Skeletal muscle satellite cell (primary cell): ENCODE data around the gene COL4A6.

Source experiments
- H3K27me3 ChIP-seq: 2 replicates; pipeline ENCODE4 v1.7.0; 2013; ENCODE audit warnings: low read length; ENCODE audit not compliant: control insufficient read depth, insufficient read depth
- H3K36me3 ChIP-seq: 2 replicates; pipeline ENCODE4 v1.7.0; 2013; ENCODE audit warnings: mild to moderate bottlenecking, control low read depth, low read length; ENCODE audit not compliant: insufficient read depth
- H3K4me1 ChIP-seq: 2 replicates; pipeline ENCODE4 v1.7.0; 2013; ENCODE audit warnings: low read length; ENCODE audit not compliant: control insufficient read depth, insufficient read depth
- H3K4me2 ChIP-seq: 2 replicates; pipeline ENCODE4 v1.7.0; 2013; ENCODE audit warnings: mild to moderate bottlenecking, low read length
- H3K4me3 ChIP-seq: 2 replicates; pipeline ENCODE4 v1.7.0; 2013; ENCODE audit warnings: low read length
- H3K9ac ChIP-seq: 2 replicates; pipeline ENCODE4 v1.7.0; 2013; ENCODE audit warnings: mild to moderate bottlenecking, low read depth, low read length, moderate library complexity
- H3K9me3 ChIP-seq: replicated peaks from 2 replicates; pipeline ENCODE4 v1.7.0; 2013; ENCODE audit warnings: mild to moderate bottlenecking, control low read depth, low read length

COL4A6 gene

GRCh38 chrX:108439961-108440696 lies 1.9 kb upstream of the COL4A6 start:
- Histone ChIP-seq H3K4me2 (peak overlapping the region; percentile 88), H3K4me1 (no peaks in the 10 kb centered on the region), H3K9ac (peak overlapping the region; percentile 81), H3K4me3 (peak overlapping the region; percentile 69), H3K36me3 (no peaks in the 10 kb centered on the region), H3K27me3 (peaks cover 27% of the 10 kb centered on the region), H3K9me3 (no peaks in the 10 kb centered on the region)

- Histone ChIP-seq H3K4me2 (peak within 1 kb of the TSS; percentile 88), H3K9ac (peak within 1 kb of the TSS; percentile 81), H3K4me3 (peak within 1 kb of the TSS; percentile 69)
Observed at GRCh38 chrX:108439426-108439942, 1.3 kb upstream of the COL4A6 start, which contains the start of gene COL4A5. Gene COL4A5, plus strand, starts transcription at chrX:108439838. Its CDS starts 288 bp downstream, at chrX:108440126.

GRCh38 chrX:108437349-108438109 lies 693 bp downstream of the COL4A6 start:
- no peaks in the 10 kb centered on the region for H3K9me3 ChIP-seq
- H3K9ac ChIP-seq, result no peak overlapping the region
- H3K4me3 ChIP-seq, result peak overlapping the region; percentile 55
- peak overlapping the region; percentile 69 for H3K4me2 ChIP-seq
- H3K36me3 ChIP-seq, result no peaks in the 10 kb centered on the region
- H3K27me3 ChIP-seq, result peaks cover 29% of the 10 kb centered on the region
- no peaks in the 10 kb centered on the region for H3K4me1 ChIP-seq

More at GRCh38 chrX:108439426-108439942, 1.3 kb upstream of the COL4A6 start, which contains the start of gene COL4A5:
- Histone ChIP-seq H3K9me3 (no peaks in the 10 kb centered on the region), H3K27me3 (peaks cover 29% of the 10 kb centered on the region), H3K4me1 (no peaks in the 10 kb centered on the region), H3K36me3 (no peaks in the 10 kb centered on the region)

GRCh38 chrX:108435261-108435660 lies 3.0 kb downstream of the COL4A6 start:
- H3K9me3 ChIP-seq, result no peaks in the 10 kb centered on the region
- H3K4me3 ChIP-seq, result no peak overlapping the region
- no peak overlapping the region for H3K4me2 ChIP-seq
- peaks cover 32% of the 10 kb centered on the region for H3K27me3 ChIP-seq
- H3K36me3 ChIP-seq, result no peaks in the 10 kb centered on the region
- no peaks in the 10 kb centered on the region for H3K4me1 ChIP-seq
- no peak overlapping the region for H3K9ac ChIP-seq

- no peak overlapping the region for H3K4me3 ChIP-seq
- H3K4me2 ChIP-seq, result no peak overlapping the region
- H3K36me3 ChIP-seq, result no peaks in the 10 kb centered on the region
- peaks cover 24% of the 10 kb centered on the region for H3K27me3 ChIP-seq
- no peaks in the 10 kb centered on the region for H3K9me3 ChIP-seq
- no peaks in the 10 kb centered on the region for H3K4me1 ChIP-seq
- no peak overlapping the region for H3K9ac ChIP-seq
Observed at GRCh38 chrX:108426262-108426661, 12.0 kb downstream of the COL4A6 start.

GRCh38 chrX:108420481-108420880 lies 17.7 kb downstream of the COL4A6 start:
- H3K9ac ChIP-seq, result no peak overlapping the region
- peaks cover 22% of the 10 kb centered on the region for H3K27me3 ChIP-seq
- H3K4me2 ChIP-seq, result no peak overlapping the region
- H3K9me3 ChIP-seq, result no peaks in the 10 kb centered on the region
- H3K4me3 ChIP-seq, result no peak overlapping the region
- no peaks in the 10 kb centered on the region for H3K36me3 ChIP-seq
- no peaks in the 10 kb centered on the region for H3K4me1 ChIP-seq

GRCh38 chrX:108419401-108419800 lies 18.8 kb downstream of the COL4A6 start:
- peaks cover 22% of the 10 kb centered on the region for H3K27me3 ChIP-seq
- no peaks in the 10 kb centered on the region for H3K36me3 ChIP-seq
- no peak overlapping the region for H3K9ac ChIP-seq
- peaks cover 4% of the 10 kb centered on the region for H3K4me1 ChIP-seq
- H3K4me2 ChIP-seq, result no peak overlapping the region
- no peak overlapping the region for H3K4me3 ChIP-seq
- H3K9me3 ChIP-seq, result no peaks in the 10 kb centered on the region

GRCh38 chrX:108417257-108417656 lies 21.0 kb downstream of the COL4A6 start:
- Histone ChIP-seq H3K4me3 (no peak overlapping the region), H3K4me1 (peaks cover 4% of the 10 kb centered on the region), H3K27me3 (peaks cover 13% of the 10 kb centered on the region), H3K9ac (no peak overlapping the region), H3K4me2 (no peak overlapping the region), H3K9me3 (no peaks in the 10 kb centered on the region), H3K36me3 (no peaks in the 10 kb centered on the region)

GRCh38 chrX:108415891-108416290 lies 22.3 kb downstream of the COL4A6 start:
- Histone ChIP-seq H3K9me3 (no peaks in the 10 kb centered on the region), H3K36me3 (no peaks in the 10 kb centered on the region), H3K4me3 (no peak overlapping the region), H3K4me2 (no peak overlapping the region), H3K4me1 (peaks cover 4% of the 10 kb centered on the region), H3K9ac (no peak overlapping the region), H3K27me3 (peaks cover 16% of the 10 kb centered on the region)

GRCh38 chrX:108415146-108415545 lies 23.1 kb downstream of the COL4A6 start:
- no peak overlapping the region for H3K9ac ChIP-seq
- peaks cover 4% of the 10 kb centered on the region for H3K4me1 ChIP-seq
- H3K9me3 ChIP-seq, result no peaks in the 10 kb centered on the region

GRCh38 chrX:108412783-108413182 lies 25.4 kb downstream of the COL4A6 start:
- Histone ChIP-seq H3K4me1 (peaks cover 4% of the 10 kb centered on the region), H3K9ac (no peak overlapping the region), H3K4me2 (no peak overlapping the region), H3K27me3 (peaks cover 5% of the 10 kb centered on the region), H3K4me3 (no peak overlapping the region), H3K36me3 (no peaks in the 10 kb centered on the region), H3K9me3 (no peaks in the 10 kb centered on the region)

More at GRCh38 chrX:108415146-108415545, 23.1 kb downstream of the COL4A6 start:
- Histone ChIP-seq H3K36me3 (no peaks in the 10 kb centered on the region), H3K4me3 (no peak overlapping the region), H3K4me2 (no peak overlapping the region), H3K27me3 (peaks cover 14% of the 10 kb centered on the region)
